Activated CD8-positive, alpha-beta T cell treated with anti-CD3 and anti-CD28 coated beads for 36 hours (primary cell): ENCODE measurements around the gene ALKBH6. TPM values are rescaled to one million over a fixed set of nuclear protein-coding genes. Genes with fewer than 3 reads are reported as not detected.

Experiments used
- ATAC-seq: fragments of 200-7000 bp; cut with Tn5 transposase; one replicate; pipeline ENCODE4 v1.10.0; 2021; ENCODE audit warnings: mild to moderate bottlenecking, moderate library complexity
- CTCF ChIA-PET: fragments of 350-600 bp; sonication (Branson Sonifier 250); formaldehyde crosslinking; loops from one replicate; lab custom pipeline; 2021; ENCODE audit warnings: antibody characterized with exemption; lab: Charles Lee
- POLR2A ChIA-PET: fragments of 350-600 bp; sonication (Branson Sonifier 250); formaldehyde crosslinking; loops from one replicate; lab custom pipeline; 2021; ENCODE audit warnings: antibody characterized with exemption; lab: Charles Lee
- DNase-seq: peaks from one replicate; pipeline ENCODE4 v3.0.0-alpha.2; 2020
- H3K27ac Mint-ChIP-seq: one replicate; pipeline ENCODE4 v1.8.0; 2021; ENCODE audit warnings: mild to moderate bottlenecking, mixed read lengths
- H3K27me3 Mint-ChIP-seq: one replicate; pipeline ENCODE4 v1.8.0; 2021; ENCODE audit warnings: mixed read lengths
- H3K36me3 Mint-ChIP-seq: one replicate; pipeline ENCODE4 v1.8.0; 2021; ENCODE audit warnings: low read depth, mixed read lengths
- H3K4me1 Mint-ChIP-seq: one replicate; pipeline ENCODE4 v1.8.0; 2021; ENCODE audit warnings: low read depth, mixed read lengths
- H3K4me3 Mint-ChIP-seq: one replicate; pipeline ENCODE4 v1.8.0; 2021; ENCODE audit warnings: mild to moderate bottlenecking, moderate library complexity, mixed read lengths
- H3K9me3 Mint-ChIP-seq: one replicate; pipeline ENCODE4 v1.8.0; 2021; ENCODE audit warnings: mixed read lengths
- intact Hi-C: fragments of 100-400 bp; cut with micrococcal nuclease; formaldehyde crosslinking; loops from one replicate; pipeline ENCODE4 v1.10.0; 2022
- total RNA-seq, 2 experiments: library from RNA; stranded (reverse); gene quantifications; one replicate each; pipeline ENCODE4 v1.2.3, GENCODE V29; 2021
- TF ChIP-seq, protein P1 (sequence below): fragments of 200-600 bp; IDR thresholded peaks from one replicate; pipeline ENCODE4 v1.8.0; 2022; ENCODE audit warnings: antibody characterized with exemption, mild to moderate bottlenecking

The ALKBH6 gene
- total RNA-seq, 2 experiments from 2014 or later = 36.5 to 37.5 TPM

DNA sequence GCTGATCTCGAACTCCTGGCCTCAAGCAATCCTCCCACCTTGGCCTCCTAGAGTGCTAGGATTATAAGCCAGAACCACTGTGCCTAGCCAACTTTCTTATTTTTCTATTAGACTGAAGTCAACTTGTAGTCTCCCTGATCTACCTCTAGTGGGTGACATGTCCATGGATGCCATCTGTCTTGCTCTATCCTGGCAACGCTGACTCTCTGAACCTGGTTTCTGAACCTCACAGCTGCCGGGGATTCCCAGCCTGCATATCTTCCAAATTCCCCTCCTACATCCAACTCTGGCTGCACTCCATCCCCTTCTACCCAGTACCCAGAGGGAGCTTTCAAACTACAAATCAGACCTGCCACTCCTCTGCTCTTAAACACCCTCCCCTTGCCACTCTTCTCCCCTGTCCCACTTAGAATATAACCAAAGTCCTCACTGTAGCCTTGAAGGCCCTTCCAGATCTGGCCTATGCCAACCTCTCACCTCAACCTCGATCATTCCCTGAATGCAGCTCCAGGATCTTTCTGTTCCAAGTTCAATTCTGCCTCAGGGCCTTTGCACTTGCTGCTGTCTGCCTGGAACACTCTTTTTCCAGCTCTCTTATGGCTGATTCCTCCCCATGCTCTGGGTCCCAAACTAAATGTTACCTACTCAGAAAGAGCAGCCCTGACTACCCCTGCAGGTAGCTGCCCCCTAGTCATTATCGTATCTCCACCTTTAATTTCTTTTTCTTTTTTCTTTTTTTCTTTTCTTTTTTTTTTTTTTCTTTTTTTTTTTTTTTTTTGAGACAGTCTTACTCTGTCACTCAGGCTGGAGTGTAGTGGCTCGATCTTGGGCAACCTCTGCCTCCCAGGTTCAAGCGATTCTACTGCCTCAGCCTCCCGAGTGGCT is 16.5 kb upstream of the ALKBH6 start:
- POLR2A ChIA-PET = interaction anchor here (0.9 to 1.3 kb wide), 2 partner anchors 25 to 31 kb away, joined by 3 to 4 read pairs; no protein-coding TSS in a partner anchor
- no peak for ATAC-seq
- TF ChIP-seq, protein P1, sequence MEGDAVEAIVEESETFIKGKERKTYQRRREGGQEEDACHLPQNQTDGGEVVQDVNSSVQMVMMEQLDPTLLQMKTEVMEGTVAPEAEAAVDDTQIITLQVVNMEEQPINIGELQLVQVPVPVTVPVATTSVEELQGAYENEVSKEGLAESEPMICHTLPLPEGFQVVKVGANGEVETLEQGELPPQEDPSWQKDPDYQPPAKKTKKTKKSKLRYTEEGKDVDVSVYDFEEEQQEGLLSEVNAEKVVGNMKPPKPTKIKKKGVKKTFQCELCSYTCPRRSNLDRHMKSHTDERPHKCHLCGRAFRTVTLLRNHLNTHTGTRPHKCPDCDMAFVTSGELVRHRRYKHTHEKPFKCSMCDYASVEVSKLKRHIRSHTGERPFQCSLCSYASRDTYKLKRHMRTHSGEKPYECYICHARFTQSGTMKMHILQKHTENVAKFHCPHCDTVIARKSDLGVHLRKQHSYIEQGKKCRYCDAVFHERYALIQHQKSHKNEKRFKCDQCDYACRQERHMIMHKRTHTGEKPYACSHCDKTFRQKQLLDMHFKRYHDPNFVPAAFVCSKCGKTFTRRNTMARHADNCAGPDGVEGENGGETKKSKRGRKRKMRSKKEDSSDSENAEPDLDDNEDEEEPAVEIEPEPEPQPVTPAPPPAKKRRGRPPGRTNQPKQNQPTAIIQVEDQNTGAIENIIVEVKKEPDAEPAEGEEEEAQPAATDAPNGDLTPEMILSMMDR = no peak
- no peak for DNase-seq
- CTCF ChIA-PET = interaction anchor here (1.1 kb wide), 1 partner anchor 23 kb away, joined by 3 read pairs; the partner anchor contains the start of gene THAP8
- Mint-ChIP-seq H3K36me3 (peaks cover 15% of the 10 kb centered on the region), H3K4me3 (no peak overlapping the region), H3K27ac (no peak overlapping the region), H3K27me3 (peaks cover 2% of the 10 kb centered on the region), H3K9me3 (no peaks in the 10 kb centered on the region), H3K4me1 (peaks cover 11% of the 10 kb centered on the region)
- intact Hi-C loops = no loop called here

DNA sequence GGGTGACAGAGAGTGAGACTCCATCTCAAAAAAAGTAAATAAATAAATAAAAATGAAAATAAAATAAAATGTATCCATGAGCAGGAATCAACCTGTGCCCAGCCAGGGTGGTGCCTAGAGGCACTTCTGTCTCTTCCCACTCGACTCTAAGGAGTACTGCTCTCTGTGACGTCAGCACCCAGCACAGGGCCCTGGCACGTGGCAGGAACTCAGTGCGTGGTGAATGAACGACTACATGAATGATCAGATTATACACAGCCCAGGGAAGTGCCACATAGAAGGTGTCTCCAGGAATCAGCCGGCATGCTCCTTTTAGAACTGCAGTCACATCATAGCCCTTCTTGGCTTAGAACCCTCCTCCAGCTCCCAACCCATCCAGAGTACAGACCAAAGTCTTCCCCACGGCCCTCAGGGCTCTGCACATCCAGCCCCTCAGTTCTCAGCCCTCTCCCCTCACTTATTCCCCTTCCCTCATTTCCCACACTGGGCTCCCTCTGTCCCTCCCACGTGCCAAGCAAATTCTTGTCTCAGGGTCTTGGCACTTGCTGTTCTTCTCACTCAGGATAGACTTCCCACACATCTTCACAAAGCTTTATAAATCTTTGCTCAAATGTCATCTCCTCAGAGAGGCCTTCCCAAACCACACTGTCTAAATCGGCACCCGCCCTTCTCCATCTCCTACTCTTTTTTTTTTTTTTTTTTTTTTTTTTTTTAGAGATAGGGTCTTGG is 14.5 kb upstream of the ALKBH6 start:
- Mint-ChIP-seq H3K4me1 (peaks cover 4% of the 10 kb centered on the region), H3K27ac (no peak overlapping the region), H3K4me3 (no peak overlapping the region), H3K27me3 (peaks cover 2% of the 10 kb centered on the region), H3K9me3 (no peaks in the 10 kb centered on the region), H3K36me3 (peaks cover 7% of the 10 kb centered on the region)
- TF ChIP-seq, protein P1 = no peak
- CTCF ChIA-PET = no interaction called here
- intact Hi-C loops = no loop called here
- ATAC-seq (no peak), DNase-seq (no peak)
- POLR2A ChIA-PET = interaction anchor here (1.0 kb wide), 1 partner anchor 12 kb away, joined by 3 read pairs; no protein-coding TSS in a partner anchor

DNA sequence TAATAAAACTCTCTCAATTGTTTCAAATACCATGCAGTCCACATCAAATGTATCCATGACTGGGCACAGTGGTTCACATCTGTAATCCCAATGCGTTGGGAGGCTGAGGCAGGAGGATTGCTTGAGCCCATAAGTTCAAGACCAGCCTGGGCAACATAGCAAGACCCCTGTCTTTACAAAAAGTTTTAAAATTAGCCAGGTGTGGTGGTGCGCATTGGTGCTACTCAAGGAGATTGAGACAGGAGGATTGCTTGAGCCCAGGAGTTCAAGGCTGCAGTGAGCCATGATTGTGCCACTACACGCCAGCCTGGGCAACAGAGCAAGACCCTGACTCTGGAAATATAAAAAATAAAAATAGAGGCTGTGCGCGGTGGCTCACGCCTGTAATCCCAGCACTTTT is 13.7 kb upstream of the ALKBH6 start:
- no peak for ATAC-seq
- CTCF ChIA-PET = interaction anchor here (1.1 kb wide), 1 partner anchor 9 kb away, joined by 3 read pairs; no protein-coding TSS in a partner anchor
- Mint-ChIP-seq H3K9me3 (no peaks in the 10 kb centered on the region), H3K4me3 (no peak overlapping the region), H3K4me1 (peaks cover 3% of the 10 kb centered on the region), H3K36me3 (peaks cover 12% of the 10 kb centered on the region), H3K27me3 (peaks cover 2% of the 10 kb centered on the region), H3K27ac (no peak overlapping the region)
- POLR2A ChIA-PET = no interaction called here
- TF ChIP-seq, protein P1 = no peak
- DNase-seq = no peak
- intact Hi-C loops = no loop called here

DNA sequence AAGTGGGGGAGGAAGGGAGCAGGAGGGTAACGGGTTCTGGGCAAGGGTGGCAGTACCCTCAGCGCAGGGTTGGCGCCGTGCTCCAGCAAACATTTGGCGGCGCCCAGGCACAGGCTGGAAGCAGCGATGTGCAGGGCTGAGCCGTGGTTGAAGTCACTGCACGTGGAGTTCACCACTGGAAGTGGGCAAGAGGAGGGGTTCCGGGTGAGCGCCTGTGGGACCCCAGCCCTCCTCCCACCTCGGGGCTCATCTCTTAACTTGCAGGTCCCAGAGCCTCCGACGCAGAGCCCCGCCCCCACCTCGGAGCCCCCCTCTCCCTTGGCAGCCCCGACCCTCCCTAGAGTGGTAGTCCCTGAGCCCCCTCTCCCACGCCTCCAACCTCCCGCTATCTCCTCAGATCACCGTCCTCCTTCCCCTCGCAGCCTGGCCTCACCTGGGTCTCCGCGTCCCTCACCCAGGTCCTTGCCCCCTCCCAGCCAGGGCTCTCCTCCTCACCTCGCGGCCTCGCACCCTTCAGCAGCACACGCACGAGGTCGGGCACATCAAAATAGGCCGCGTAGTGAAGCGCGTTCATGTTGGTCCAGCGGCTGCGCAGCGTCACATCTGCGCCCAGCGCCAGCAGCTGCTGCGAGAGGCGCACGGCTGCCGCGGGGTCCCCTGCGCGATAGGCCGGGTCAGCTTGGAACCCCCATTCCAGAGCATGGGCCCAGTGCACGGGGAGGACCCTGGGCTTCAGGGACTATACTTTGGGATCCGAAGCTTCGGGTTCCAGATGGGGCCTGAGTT is 12.3 kb upstream of the ALKBH6 start:
- Mint-ChIP-seq H3K9me3 (no peaks in the 10 kb centered on the region), H3K4me1 (no peaks in the 10 kb centered on the region), H3K27me3 (no peaks in the 10 kb centered on the region), H3K4me3 (no peak overlapping the region), H3K27ac (no peak overlapping the region), H3K36me3 (peaks cover 17% of the 10 kb centered on the region)
- ATAC-seq (no peak), DNase-seq (no peak)
- CTCF ChIA-PET = interaction anchor here (1.1 kb wide), 1 partner anchor 11 kb away, joined by 3 read pairs; no protein-coding TSS in a partner anchor
- POLR2A ChIA-PET = no interaction called here
- intact Hi-C loops = no loop called here
- TF ChIP-seq, protein P1 = no peak
